GM19395 (cell line): ENCODE measurements around the gene RITA1.

Source experiments
- ATAC-seq: cut with Tn5 transposase; IDR thresholded peaks from one replicate; pipeline ENCODE4 v1.9.1; 2021; ENCODE audit warnings: mild to moderate bottlenecking, moderate library complexity; ENCODE audit not compliant: unreplicated experiment

The RITA1 gene

DNA sequence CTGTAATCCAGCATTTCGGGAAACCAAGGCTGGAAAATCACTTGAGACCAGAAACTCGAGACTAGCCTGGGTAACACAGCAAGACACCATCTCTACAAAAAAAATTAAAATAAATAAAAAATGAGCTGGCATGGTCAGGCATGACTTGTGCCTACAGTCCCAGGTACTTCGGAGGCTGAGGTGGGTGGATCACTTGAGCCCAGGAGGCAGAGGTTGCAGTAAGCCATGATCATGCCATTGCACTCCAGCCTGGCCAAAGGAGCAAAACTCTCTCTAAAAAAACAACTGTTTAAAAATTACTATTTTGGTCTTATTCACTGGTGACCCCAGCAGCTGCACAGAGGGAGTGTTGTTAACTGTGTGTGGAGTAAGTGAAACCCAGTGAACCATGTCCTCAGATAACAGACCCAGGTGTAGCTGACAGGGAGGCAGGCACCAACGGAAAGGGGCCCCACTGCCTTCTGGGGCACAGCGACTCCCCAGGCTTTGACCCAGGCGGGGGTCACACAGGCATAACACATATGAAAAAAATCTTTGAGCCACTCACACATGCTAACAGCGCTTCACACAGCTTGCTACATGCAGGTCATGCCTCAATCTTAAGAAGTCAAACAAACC lies 12.3 kb upstream of the RITA1 start:
- ATAC-seq, result peak; percentile 75

DNA sequence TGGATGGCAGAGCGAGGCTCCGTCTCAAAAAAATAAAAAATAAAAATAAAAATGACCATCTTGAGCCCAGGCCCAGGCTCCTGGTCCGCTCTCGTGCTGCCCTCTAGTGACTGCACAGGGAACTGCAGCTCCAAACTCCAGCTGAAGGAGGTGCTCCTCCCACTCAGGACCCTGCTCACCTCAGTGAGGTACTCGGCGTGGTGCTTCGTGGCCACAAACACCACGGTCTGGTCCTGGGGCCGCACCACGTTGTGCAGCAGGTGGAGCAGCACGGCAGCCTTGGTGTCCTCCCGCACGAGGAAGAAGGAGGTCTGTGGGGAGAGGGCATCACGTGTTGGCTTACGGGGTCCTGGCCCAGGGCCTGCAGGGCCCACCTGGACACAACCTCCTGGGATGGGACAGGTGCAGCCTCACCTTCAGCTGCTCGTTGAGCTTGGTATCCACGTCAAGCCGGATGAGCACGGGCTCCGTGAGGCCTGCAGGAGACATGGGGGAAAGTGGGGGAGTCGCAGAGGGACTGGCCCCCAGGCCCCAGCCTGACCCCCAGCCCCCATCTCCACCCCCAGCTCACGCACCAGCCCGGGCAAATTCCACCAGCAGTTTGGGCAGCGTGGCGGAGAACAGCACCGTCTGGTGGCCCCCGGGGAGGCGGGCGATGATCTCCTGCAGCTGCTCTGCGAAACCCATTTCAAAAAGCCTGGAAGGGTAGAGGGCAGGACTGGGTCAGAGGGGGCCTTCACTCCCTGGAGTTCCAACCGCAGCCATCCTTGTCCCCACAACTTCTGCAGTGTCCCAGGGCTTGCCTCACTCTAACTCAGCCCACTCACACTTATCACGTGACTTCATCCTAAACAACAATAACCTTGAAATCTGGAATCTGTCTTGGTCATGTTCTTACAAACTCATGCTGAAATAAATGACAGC lies 10.8 kb upstream of the RITA1 start:
- ATAC-seq, result no peak

DNA sequence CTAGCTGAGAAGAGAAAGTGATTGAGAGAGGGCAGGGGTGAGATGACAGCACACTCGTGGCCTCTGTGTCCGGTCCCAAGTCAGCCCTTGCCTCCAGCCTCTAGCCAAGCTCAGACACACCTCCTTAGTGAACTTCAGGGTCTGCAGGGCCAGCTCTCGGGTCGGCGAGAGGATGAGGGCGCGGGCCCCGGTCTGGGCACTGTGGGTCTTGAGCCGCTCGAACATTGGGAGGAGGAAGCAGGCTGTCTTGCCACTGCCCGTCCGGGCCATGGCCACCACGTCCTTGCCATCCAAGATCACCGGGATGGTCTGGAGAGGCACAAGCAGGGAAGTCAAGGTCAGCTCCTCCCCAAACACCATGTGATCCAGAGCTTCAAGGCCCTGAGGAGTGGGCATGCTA lies 6.5 kb upstream of the RITA1 start:
- no peak for ATAC-seq

DNA sequence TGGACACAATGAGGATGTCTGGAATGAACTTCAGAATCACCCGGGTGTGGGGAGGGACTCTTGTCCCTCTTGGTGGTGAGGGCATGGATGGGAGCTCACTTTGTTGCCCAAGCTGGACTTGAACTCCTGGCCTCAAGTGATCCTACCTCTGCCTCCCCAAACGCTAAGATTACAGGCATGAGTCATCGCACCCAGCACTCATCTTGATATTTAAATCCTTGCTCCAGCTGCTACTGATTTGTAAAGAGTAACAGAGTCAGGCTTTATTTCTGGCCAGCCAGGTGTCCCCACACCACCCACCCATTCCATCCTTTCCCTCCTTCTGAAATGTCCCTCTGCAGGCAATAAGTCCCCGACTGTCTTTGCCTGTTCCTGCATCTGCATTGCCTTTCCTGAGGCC lies 5.2 kb upstream of the RITA1 start:
- no peak for ATAC-seq

- ATAC-seq, result no peak
These were observed 3.5 kb upstream of the RITA1 start for GRCh38 chr12:113181975-113182374.

- ATAC-seq, result no peak
These were observed 2.4 kb upstream of the RITA1 start for GRCh38 chr12:113183030-113183589.

DNA sequence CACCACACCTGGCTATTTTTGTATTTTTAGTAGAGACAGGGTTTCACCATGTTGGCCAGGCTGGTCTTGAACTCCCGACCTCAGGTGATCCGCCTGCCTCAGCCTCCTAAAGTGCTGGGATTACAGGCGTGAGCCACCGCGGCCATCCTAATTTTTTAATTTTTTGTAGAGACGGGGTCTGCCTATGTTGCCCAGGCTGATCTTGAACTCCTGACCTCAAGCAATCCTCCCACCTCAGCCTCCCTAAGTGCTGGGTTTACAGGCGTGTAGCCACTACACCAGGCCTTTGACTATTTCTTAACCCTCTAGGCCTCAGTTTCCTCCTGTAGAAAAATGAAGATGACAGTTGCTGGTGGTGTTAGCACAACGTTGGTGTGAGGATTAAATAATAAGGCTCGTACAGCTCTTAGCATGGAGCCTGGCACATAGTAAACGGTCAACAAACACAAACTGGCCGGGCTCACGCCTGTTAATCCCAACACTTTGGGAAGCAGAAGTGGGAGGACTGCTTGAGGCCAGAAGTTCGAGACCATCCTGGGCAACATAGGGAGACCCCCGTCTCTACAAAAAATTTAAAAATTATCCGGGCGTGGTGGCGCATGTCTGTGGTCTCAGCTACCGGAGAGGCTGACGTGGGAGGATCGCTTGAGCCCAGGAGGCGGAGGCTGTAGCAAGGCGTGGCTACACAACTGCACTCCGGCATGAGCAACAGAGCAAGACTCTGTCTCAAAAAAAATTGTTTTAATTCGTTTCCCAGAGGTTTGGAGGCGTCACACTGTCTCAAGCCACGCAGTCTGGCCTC lies 1.2 kb upstream of the RITA1 start:
- ATAC-seq, result peak; percentile 71

- ATAC-seq, result peak; percentile 81
These were observed 681 bp upstream of the RITA1 start for GRCh38 chr12:113184900-113185179.

- ATAC-seq, result no peak
These were observed 478 bp downstream of the RITA1 start for GRCh38 chr12:113186033-113186365.

GRCh38 chr12:113186666-113187325 lies 1.3 kb downstream of the RITA1 start:
- ATAC-seq, result no peak

DNA sequence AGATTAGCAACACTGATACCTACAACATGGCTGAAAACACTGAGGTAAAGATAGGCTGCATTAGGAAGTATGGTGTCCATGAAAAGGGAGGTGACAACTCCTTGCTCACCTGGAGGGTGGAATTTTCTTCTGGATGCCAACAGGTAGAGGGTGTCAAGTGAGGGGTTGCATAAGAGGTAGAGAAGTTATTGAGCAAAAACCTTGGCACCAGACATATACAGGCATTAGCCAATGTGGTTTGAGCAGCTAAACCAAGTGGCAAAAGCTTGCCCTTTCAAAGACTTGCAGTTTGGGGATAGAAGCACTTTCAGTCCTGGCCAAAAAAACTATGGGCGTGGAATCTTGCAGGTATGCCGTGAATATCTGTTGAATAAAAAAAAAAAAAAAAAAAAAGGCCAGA lies 3.8 kb downstream of the RITA1 start:
- ATAC-seq, result no peak

DNA sequence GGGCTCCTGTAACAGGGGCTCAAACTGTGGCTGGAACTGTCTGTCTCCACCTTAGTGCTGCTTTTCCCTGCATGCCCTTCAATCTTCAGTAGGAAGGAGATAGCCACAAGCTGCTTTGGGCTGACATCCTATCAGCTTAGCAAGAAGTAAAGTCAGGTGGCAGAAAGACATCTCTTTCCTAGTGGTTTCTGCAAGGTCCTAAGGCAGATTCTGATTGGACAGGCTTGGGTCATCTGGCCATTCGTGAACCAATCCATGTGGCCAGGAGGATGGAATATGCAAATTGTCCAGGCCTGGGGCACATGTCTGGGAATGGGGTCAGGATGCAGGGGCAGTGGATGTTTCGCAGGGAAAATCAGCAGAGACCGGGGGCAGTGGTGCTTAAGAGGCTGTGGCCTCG lies 5.2 kb downstream of the RITA1 start:
- no peak for ATAC-seq

DNA sequence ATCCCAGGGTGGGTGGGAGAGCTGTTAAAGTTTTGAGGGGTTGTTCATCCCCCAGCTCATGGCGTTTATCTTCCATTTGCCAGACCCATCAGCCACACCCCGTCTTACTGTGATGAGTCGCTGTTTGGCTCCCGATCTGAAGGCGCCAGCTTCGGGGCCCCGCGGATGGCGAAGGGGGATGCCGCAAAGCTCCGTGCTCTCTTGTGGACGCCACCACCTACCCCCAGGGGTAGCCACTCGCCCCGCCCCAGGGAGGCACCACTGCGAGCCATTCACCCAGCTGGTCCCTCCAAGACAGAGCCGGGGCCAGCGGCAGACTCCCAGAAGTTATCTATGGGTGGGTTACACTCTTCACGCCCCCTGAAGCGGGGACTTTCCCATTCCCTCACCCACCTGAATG lies 5.7 kb downstream of the RITA1 start:
- ATAC-seq, result no peak

DNA sequence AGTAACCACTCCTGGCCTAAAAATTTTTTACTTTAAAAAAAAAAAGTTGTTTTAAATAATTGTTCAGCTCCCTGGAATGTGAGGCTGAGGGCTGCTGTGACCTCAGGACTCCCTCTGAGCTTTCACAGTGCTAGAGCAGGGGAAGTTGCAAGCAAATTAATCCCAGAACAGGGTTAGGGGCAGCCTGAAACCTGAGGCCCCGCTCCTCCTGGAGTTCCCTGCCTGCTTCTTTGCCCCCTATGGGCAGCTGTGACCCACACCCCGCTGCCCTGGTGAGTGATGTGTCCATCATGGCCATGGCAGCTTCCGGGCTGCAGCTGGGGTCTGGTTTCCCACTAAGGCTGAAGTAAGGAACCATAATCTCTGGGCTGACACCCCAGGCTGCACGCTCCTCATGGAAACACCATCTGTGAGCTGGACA lies 9.5 kb downstream of the RITA1 start:
- ATAC-seq, result no peak

DNA sequence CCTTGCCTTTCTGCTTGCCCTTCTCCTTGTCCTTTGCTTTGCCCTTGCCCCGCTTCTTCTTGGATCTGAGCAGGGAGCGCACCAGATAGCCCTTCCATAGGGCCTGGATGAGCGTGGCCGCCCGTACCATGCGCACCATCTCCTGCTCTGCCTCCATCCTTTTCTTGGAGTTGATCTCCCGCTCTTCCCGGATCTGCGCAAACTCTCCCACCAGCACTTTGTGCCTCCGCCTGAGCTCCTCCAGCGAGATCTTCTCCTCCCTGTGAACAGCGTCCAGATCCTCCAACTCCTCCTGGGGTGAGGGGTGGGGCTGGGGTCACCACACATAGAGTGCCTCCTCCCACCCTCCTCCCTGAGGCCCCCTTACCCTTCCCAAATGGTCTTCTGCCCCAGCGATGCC lies 10.1 kb downstream of the RITA1 start:
- ATAC-seq, result no peak

DNA sequence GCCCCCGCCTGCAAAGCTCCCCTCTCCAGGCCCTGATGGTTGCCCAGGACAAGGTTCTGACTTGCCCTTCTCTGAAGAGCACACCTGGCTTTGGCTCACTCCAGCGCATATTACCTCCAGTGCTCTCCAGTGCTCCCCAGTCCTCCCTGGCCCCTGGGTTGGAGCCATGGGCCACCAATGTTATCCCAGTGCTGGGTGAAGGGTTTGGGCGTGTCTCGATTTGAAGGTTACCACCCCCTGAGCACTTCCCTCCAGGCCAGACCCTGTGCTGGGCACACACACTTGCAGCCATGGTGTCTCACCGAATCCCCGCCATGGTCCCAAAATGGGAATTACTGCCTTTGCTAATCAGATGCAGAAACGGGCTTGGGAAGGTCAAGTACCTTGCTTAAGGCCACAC lies 11.1 kb downstream of the RITA1 start:
- no peak for ATAC-seq

DNA sequence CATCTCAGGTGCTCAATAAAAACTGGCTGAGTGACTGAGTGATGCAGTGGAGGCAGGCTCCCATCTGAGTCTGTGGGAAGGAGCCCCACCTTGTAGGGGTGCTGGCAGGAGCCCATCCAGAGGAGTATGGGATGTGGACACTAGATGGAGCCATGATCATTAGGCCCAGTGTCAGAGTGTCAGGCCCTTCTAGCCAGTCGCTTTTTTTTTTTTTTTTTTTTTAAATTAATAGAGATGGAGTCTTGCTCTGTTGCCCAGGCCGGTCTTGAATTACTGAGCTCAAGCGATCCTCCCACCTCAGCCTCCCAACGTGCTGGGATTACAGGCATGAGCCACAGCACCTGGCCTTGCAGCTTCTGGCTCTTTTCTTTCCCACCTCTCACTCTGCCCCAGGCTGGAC lies 11.5 kb downstream of the RITA1 start:
- ATAC-seq, result peak; percentile 69

GRCh38 chr12:113197518-113198077 lies 12.1 kb downstream of the RITA1 start:
- no peak for ATAC-seq

DNA sequence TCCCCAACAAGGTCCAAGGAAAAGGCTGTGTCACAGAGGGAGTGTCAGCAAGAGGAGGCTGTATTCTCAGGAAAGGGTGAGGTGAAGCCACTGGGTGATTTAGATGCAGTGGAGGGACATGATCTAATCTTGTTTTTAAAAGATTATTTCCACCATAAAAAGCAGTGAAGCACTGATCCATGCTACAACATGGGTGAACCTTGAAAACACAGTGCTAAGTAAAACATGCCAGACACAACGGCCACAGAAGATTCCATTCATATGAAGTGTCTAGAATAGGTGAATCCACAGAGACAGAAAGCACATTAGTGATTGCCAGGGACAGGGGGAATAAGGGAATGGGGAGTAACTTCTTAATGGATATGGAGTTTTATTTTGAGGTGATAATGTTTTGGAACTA lies 12.8 kb downstream of the RITA1 start:
- no peak for ATAC-seq

- ATAC-seq, result no peak
These were observed 14.7 kb downstream of the RITA1 start for GRCh38 chr12:113200021-113200797.
